Loucy (cell line): ENCODE measurements around the gene RREB1.

ENCODE experiments used
- H2AFZ ChIP-seq: fragments of 200-600 bp; sonication (generic); 2 replicates; pipeline ENCODE4 v1.6.0; 2016; ENCODE audit warnings: antibody characterized with exemption, mild to moderate bottlenecking, low read length, moderate library complexity
- H3F3A ChIP-seq: fragments of 200-600 bp; 2 replicates; pipeline ENCODE4 v1.6.0; 2016; ENCODE audit warnings: antibody characterized with exemption, low read depth, mild to moderate bottlenecking
- H3K27me3 ChIP-seq: fragments of 200-600 bp; sonication (generic); 2 replicates; pipeline ENCODE4 v1.6.1; 2014; ENCODE audit warnings: low read length, mild to moderate bottlenecking; ENCODE audit not compliant: insufficient read depth, poor library complexity, severe bottlenecking
- H3K36me3 ChIP-seq: fragments of 200-600 bp; sonication (generic); 2 replicates; pipeline ENCODE4 v1.6.1; 2016; ENCODE audit warnings: low read length; ENCODE audit not compliant: insufficient read depth
- H3K4me1 ChIP-seq: fragments of 200-600 bp; sonication (generic); 2 replicates; pipeline ENCODE4 v1.5.1; 2014; ENCODE audit warnings: low read length, mild to moderate bottlenecking; ENCODE audit not compliant: insufficient read depth, poor library complexity, severe bottlenecking
- H3K4me2 ChIP-seq: fragments of 200-600 bp; sonication (generic); 2 replicates; pipeline ENCODE4 v1.6.0; 2014; ENCODE audit warnings: antibody characterized with exemption, low read length, low read depth, mild to moderate bottlenecking; ENCODE audit not compliant: poor library complexity, severe bottlenecking
- H3K4me3 ChIP-seq: fragments of 200-600 bp; sonication (generic); 2 replicates; pipeline ENCODE4 v1.5.1; 2014; ENCODE audit warnings: low read length, mild to moderate bottlenecking, mixed read lengths; ENCODE audit not compliant: poor library complexity, severe bottlenecking
- H3K79me2 ChIP-seq: fragments of 200-600 bp; sonication (generic); 2 replicates; pipeline ENCODE4 v1.6.1; 2014; ENCODE audit warnings: low read length; ENCODE audit not compliant: insufficient read depth
- H3K9ac ChIP-seq: fragments of 200-600 bp; sonication (generic); 2 replicates; pipeline ENCODE4 v1.6.0; 2014; ENCODE audit warnings: mild to moderate bottlenecking, low read depth, low read length, moderate library complexity; ENCODE audit not compliant: poor library complexity, severe bottlenecking
- H3K9me2 ChIP-seq: fragments of 200-600 bp; sonication (generic); replicated peaks from 2 replicates; pipeline ENCODE4 v1.6.1; 2016; ENCODE audit warnings: low read depth, low read length, mixed read lengths
- H3K9me3 ChIP-seq: fragments of 200-600 bp; sonication (generic); 2 replicates; pipeline ENCODE4 v1.6.1; 2014; ENCODE audit warnings: mild to moderate bottlenecking, antibody characterized with exemption, low read length, low read depth; ENCODE audit not compliant: insufficient read depth
- H4K20me1 ChIP-seq: fragments of 200-600 bp; sonication (generic); 2 replicates; pipeline ENCODE4 v1.6.0; 2014; ENCODE audit warnings: antibody characterized with exemption, low read length, mild to moderate bottlenecking; ENCODE audit not compliant: insufficient read depth, poor library complexity, severe bottlenecking
- CTCF ChIP-seq: fragments of 200-600 bp; sonication (generic); conservative IDR thresholded peaks from 2 replicates; pipeline ENCODE4 v1.5.1; 2014; ENCODE audit warnings: mild to moderate bottlenecking, antibody characterized with exemption, low read length
- EZH2phosphoT487 ChIP-seq: fragments of 200-600 bp; IDR thresholded peaks from 2 replicates; pipeline ENCODE4 v1.6.1; 2018; ENCODE audit warnings: antibody characterized with exemption, mild to moderate bottlenecking, moderate library complexity, borderline replicate concordance

Gene RREB1

DNA sequence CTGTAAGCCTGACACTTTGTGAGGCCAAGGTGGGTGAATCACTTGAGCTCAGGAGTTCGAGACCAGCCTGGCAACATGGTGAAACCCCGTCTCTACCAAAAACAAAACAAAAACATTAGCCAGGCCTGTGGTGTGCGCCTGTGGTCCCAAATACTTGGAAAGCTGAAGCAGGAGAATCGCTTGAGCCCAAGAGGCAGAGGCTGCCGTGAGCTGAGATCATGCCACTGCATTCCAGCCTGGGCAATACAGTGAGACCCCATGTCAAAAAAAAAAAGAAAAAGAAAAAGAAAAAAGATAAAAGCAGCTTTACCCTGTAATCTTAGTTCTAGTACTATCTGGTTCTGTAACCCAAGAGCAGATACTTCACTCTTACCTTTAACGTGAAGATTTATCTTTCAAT, 177.7 kb downstream of the RREB1 start:
- Histone ChIP-seq H3K4me3 (no peak overlapping the region), H3K27me3 (no peaks in the 10 kb centered on the region), H3F3A (no peaks in the 10 kb centered on the region), H3K9me3 (no peaks in the 10 kb centered on the region), H3K36me3 (peaks cover 64% of the 10 kb centered on the region), H3K9me2 (no peaks in the 10 kb centered on the region), H3K4me1 (no peaks in the 10 kb centered on the region), H3K79me2 (no peaks in the 10 kb centered on the region), H2AFZ (no peak overlapping the region), H4K20me1 (no peaks in the 10 kb centered on the region), H3K9ac (no peak overlapping the region), H3K4me2 (no peak overlapping the region)
- TF ChIP-seq CTCF (no peak), EZH2phosphoT487 (no peak)

DNA sequence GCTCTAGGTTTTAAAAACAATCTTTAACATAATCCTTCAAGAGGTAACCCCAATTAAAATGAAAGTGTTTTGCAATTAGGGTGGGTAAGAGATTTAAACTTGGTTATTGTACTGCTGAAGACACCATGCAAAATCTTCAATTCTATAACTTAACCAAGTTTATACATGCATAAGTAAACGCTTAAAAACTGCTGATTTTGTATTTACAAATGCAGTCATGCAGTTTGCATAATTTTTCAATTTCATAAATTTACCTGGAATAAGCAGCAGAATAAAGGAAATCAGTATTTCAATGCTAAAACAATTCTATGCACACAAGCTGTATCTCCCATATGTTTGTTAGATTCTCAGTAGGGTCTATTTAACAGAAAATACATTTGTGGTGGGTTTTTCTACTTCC, 182.3 kb downstream of the RREB1 start:
- Histone ChIP-seq H3K79me2 (no peaks in the 10 kb centered on the region; the same call in 1 of the 2 replicates), H4K20me1 (peaks cover 4% of the 10 kb centered on the region), H3K4me1 (peaks cover 2% of the 10 kb centered on the region), H3K36me3 (peaks cover 84% of the 10 kb centered on the region), H3K9me3 (no peaks in the 10 kb centered on the region), H3K4me2 (no peak overlapping the region), H3K4me3 (no peak overlapping the region), H3F3A (no peaks in the 10 kb centered on the region), H3K9ac (no peak overlapping the region), H2AFZ (no peak overlapping the region), H3K27me3 (no peaks in the 10 kb centered on the region), H3K9me2 (no peaks in the 10 kb centered on the region)
- TF ChIP-seq CTCF: no peak
- no peak for TF ChIP-seq EZH2phosphoT487

- Histone ChIP-seq H3K9me3 (no peaks in the 10 kb centered on the region), H3K9ac (no peak overlapping the region)
These were observed 185.0 kb downstream of the RREB1 start for GRCh38 chr6:7292596-7293255.

More at GRCh38 chr6:7292596-7293255, 185.0 kb downstream of the RREB1 start:
- Histone ChIP-seq H3K79me2 (peaks cover 4% of the 10 kb centered on the region; the same call in 1 of the 2 replicates), H3K4me2 (no peak overlapping the region), H3K4me3 (no peak overlapping the region), H4K20me1 (peaks cover 23% of the 10 kb centered on the region), H3F3A (no peaks in the 10 kb centered on the region), H3K4me1 (peaks cover 19% of the 10 kb centered on the region), H3K36me3 (peaks cover 86% of the 10 kb centered on the region), H3K27me3 (no peaks in the 10 kb centered on the region), H3K9me2 (no peaks in the 10 kb centered on the region), H2AFZ (no peak overlapping the region)
- TF ChIP-seq EZH2phosphoT487: no peak
- TF ChIP-seq CTCF: no peak
